NCI-H146 treated with DMSO at 0.1 percent for 48 hours (cell line): Measurements from ENCODE around the gene A4GALT.
"Not testable (repeated sequence)": the region's sequence is repeated elsewhere in the genome, so short reads cannot be mapped to it uniquely, and the experiment has no call there.

Experiments used
- DNase-seq: peaks from one replicate; lab custom pipeline; 2025; ENCODE audit not compliant: unreplicated experiment; lab: John Stamatoyannopoulos, UW

Gene A4GALT

GRCh38 chr22:42742940-42743339, 22.3 kb upstream of the A4GALT start:
- DNase-seq, result no peak

GRCh38 chr22:42740320-42740719, 19.6 kb upstream of the A4GALT start:
- DNase-seq, result not testable (repeated sequence)

GRCh38 chr22:42734406-42734805, 13.7 kb upstream of the A4GALT start:
- no peak for DNase-seq

- not testable (repeated sequence) for DNase-seq
These were observed 12.7 kb upstream of the A4GALT start for GRCh38 chr22:42733394-42733793.

GRCh38 chr22:42732081-42732480, 11.4 kb upstream of the A4GALT start:
- no peak for DNase-seq

GRCh38 chr22:42726811-42727210, 6.1 kb upstream of the A4GALT start:
- DNase-seq, result no peak

GRCh38 chr22:42725606-42726355, 5.1 kb upstream of the A4GALT start:
- DNase-seq, result no peak

- DNase-seq, result no peak
These were observed 3.4 kb upstream of the A4GALT start for GRCh38 chr22:42724062-42724461.

- DNase-seq, result no peak
These were observed 370 bp upstream of the A4GALT start for GRCh38 chr22:42721045-42721434.

- DNase-seq, result no peak
These were observed 911 bp downstream of the A4GALT start for GRCh38 chr22:42719656-42720262.

- DNase-seq, result no peak
These were observed 1.5 kb downstream of the A4GALT start for GRCh38 chr22:42719133-42719532.

GRCh38 chr22:42717197-42717928, 3.3 kb downstream of the A4GALT start:
- DNase-seq, result no peak

- DNase-seq, result no peak
These were observed 4.0 kb downstream of the A4GALT start for GRCh38 chr22:42716649-42717127.

GRCh38 chr22:42716221-42716620, 4.4 kb downstream of the A4GALT start:
- DNase-seq, result no peak

- no peak for DNase-seq
These were observed 5.8 kb downstream of the A4GALT start for GRCh38 chr22:42714768-42715390.

GRCh38 chr22:42714308-42714707, 6.4 kb downstream of the A4GALT start:
- DNase-seq, result no peak

- no peak for DNase-seq
These were observed 8.5 kb downstream of the A4GALT start for GRCh38 chr22:42711895-42712837.

GRCh38 chr22:42711281-42711731, 9.4 kb downstream of the A4GALT start:
- DNase-seq, result no peak

GRCh38 chr22:42708417-42708816, 12.3 kb downstream of the A4GALT start:
- DNase-seq, result no peak

- DNase-seq, result no peak
These were observed 13.2 kb downstream of the A4GALT start for GRCh38 chr22:42707496-42707895.
